ENCODE data around the gene RGPD3.

Gene RGPD3

DNA sequence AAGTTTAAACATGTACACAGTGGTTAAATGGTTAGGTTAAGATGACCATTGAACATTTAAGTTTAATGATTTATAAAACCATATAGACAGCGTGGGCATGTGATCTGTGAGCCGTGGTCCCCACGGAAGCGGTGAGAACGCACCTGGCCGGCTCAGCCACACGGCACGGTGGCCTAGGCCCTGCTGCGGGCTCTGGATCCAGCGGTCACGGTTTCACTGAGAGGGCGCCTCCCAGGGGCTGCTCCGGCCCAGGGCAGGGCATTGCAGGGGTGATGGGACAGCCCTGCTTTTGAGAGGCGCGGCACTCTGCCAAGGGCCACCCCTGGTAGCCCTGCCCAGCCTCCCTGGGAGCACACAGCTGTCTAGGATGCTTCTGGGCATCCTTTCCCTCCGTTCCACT is 124.9 kb downstream of the RGPD3 start:
- FAIRE-seq = no peak
- DNase-seq (ENCODE audit: low spot score) = no peak

DNA sequence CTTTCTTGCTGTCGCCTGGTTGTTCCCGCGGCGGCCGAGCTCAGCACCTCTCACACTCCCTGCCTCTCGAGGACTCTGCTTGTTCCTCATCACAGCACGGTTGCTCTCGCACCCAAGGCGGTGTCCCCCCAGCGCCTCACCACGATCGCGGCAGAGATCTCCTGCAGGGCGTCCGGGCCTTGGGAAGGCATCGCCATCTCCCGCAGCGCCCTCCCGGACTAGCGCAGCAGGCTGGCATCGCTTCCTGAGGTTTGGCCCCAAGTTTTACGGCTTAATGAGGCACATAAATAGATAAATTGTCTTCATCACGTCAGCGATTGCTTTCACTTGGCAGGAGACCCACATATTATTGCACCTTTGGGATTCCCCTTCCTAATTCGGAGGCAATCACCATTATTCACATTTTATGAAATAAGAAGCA is 125.4 kb downstream of the RGPD3 start:
- FAIRE-seq (no peak), DNase-seq (ENCODE audit: low spot score) (no peak)

DNA sequence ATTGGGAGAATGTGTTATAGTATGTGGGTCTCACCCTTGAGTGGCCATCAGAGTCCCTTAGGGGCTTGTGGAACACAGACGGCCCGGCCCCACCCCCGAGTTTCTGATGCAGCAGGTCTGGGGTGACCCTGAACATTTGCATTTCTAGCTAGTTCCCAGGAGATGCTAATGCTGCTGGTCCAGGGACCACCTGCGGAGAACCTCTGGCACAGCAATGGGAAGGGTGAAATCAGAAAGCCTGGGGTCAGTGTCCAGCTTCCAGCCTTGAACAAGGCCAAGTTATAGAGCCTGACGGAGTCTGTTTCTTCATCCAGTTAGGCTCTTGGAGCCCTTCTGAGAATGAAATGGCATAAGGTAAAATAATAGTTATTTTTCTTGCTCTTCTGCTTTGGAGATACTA is 126.5 kb downstream of the RGPD3 start:
- no peak for DNase-seq (ENCODE audit: low spot score)
- no peak for FAIRE-seq

Data from urothelium cell line (cell line).